ENCODE measurements around the gene ZMAT3. TPM values are rescaled to one million over a fixed set of nuclear protein-coding genes. Genes with fewer than 3 reads are reported as not detected.

ZMAT3 gene
- total RNA-seq = 71.6 and 78.9 TPM in 2 replicates

DNA sequence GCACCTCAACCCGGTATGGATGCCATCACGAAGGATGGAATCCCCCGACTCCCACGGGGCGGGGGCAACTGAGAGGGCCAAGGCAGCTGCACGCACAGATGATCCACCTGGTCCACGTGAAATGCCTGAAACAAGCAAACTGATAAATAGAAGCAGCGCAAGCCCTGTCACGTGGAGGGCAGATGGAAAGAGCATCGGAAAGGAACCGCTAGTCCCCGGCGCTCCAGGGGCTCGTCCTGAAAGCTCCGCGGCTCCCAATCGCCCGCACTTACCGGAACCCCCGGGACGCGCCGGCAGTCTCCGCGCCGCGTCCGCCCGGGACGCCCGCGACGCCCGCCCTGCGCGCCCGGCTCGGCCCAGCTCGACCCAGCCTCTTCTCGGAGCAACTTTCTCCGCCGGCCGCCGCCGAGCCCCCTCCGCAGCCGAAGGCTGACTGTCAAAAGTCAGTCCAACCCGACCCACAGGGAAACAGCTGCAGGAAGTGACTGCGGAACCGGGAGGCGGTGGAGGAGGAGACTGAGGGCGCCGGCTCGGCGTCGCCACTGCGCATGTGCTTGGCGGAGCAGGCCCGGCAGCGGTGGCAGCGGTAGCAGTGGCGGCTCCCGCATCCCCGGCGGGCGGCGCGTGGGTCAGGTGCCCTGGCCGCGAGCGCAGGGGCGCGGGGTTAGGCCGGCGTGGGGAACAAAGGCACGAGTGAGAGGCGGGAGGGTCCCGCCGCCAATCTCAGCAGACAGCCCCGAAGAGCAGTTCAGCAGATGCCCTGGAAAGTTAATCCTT is at the start of gene ZMAT3:
Gene ZMAT3 (minus strand): TSS at position 487 of the 777 bp plus-strand sequence. CDS start 4,057 bp downstream, outside the sequence.

Other genes starting within 250 kb of the ZMAT3 start
- 44.5 and 51.6 TPM in 2 replicates for gene PIK3CA, start 76.5 kb upstream of the ZMAT3 start, total RNA-seq
- 1.3 and 1.5 TPM in 2 replicates for gene KCNMB3, start 179.3 kb upstream of the ZMAT3 start, total RNA-seq

Measured in smooth muscle cell of the umbilical artery (primary cell).